ENCODE data around the gene MVP. TPM values are rescaled to one million over a fixed set of nuclear protein-coding genes. Genes with fewer than 3 reads are reported as not detected.

The MVP gene
- total RNA-seq, result 250 and 373 TPM in 2 replicates

GRCh38 chr16:29820271-29820701 lies at the start of gene MVP:
MVP (plus strand) TSS chr16:29820462; CDS start chr16:29830550, 10,088 bp downstream.

DNA sequence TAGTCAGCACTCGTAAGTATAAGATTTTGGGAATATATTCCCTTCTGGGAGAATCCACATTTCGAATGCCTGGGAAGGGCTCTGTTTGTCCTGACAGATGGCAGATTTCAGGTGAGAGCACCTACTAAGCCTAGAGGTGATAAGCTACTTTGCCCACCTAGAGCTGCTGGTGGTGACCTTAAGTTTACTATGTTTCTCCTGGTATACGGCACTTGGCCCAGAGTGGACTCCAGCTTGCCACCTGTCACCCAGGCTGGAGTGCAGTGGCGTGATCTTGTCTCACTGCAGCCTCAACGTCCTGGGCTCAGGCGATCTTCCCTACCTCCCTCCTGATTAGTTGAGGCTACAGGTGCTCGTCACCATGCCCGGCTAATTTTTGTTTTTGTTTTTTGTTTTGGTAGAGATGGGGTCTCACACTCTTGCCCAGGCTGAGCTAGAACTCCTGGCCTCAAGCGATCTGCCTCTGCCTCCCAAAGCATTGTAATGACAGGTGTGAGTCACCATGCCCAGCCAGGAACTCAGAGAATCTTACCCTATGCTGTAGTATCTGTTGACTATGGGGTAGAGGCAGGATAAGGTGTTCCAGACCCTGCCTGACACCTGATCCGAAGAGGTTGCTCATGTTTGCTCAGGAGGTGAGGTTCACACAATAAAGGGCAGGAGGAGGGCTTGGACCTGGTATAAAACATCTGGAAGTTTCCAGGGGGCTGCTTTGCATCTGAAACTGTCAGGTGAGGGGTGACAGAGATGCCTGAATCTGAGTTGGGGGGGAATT lies 42.5 kb upstream of the MVP start, which contains the start of gene ZG16:
TSS of gene ZG16 (plus strand) at position 681 of the 775 bp plus-strand sequence. CDS start 1,011 bp downstream, outside the sequence.

GRCh38 chr16:29790183-29790948 lies 29.9 kb upstream of the MVP start, which contains the start of gene KIF22:
KIF22 (plus strand) TSS chr16:29790751; CDS start chr16:29790760, 9 bp downstream.

DNA sequence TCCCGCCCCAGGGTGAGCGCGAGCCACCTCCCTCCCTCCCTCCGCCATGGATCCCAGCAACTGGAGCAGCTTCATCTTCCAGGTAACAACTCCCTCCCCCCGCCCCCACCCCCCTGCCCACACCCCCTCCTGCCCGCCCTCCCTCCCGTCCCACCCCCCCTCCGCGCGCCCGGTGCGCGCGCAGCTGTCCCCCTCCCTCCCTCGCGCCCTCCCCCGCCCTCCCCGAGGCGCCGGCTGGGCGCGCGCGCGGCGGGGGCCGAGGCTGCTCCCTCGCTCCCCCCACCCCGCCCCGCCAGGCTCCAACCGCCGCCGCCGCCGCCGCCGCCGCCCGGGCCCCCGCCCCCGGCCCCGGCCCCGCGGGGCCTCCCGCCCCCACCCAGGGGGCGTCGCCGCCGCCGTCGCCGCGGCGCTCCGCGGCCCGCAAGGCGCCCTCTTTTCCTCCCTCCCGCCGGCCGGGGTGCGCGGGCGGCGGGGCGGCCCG lies 14.1 kb upstream of the MVP start, which contains the start of gene MAZ:
TSS of gene MAZ (plus strand) at position 431 of the 481 bp plus-strand sequence. CDS start 173 bp downstream, outside the sequence.

DNA sequence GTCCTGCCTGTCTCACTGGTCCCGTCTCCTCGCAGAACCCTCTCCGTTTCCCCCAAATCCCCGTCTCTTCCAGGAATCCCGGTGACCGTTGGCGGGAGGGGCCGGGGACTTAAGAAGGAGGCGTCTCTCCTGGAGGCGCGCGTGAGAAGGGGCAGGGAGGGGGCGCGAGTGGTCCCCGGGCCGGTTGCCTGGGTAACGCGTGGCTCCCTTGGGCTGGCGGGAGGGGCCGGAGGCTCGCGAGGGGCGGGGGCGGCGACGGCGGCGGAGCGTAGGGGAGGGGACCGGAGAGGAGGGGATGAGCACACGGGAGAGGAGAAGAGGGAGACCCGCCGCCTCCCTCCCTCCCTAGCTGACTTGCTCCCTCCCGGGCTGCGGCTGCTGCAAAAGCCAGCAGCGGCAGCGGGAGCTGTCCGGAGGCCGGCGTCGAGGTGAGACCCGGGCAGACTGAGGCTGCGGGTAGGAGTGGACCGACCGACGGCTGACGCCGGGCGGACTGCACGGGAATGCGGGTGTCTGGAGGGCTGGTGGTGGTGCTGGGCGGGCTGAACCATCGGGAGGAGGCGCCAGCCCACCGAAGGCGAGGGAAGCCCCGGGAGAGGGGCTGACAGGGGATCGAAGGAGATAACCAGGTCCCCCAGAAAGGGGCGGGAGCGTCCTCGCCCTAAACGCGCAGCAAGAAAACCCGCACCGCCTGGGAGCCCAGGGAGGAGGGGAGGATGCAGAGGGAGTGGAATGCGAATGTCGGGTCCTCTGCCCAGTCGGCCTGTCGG lies 8.2 kb upstream of the MVP start, which contains the start of gene PRRT2:
TSS of gene PRRT2 (plus strand) at position 298 of the 770 bp plus-strand sequence. CDS start 862 bp downstream, outside the sequence.

DNA sequence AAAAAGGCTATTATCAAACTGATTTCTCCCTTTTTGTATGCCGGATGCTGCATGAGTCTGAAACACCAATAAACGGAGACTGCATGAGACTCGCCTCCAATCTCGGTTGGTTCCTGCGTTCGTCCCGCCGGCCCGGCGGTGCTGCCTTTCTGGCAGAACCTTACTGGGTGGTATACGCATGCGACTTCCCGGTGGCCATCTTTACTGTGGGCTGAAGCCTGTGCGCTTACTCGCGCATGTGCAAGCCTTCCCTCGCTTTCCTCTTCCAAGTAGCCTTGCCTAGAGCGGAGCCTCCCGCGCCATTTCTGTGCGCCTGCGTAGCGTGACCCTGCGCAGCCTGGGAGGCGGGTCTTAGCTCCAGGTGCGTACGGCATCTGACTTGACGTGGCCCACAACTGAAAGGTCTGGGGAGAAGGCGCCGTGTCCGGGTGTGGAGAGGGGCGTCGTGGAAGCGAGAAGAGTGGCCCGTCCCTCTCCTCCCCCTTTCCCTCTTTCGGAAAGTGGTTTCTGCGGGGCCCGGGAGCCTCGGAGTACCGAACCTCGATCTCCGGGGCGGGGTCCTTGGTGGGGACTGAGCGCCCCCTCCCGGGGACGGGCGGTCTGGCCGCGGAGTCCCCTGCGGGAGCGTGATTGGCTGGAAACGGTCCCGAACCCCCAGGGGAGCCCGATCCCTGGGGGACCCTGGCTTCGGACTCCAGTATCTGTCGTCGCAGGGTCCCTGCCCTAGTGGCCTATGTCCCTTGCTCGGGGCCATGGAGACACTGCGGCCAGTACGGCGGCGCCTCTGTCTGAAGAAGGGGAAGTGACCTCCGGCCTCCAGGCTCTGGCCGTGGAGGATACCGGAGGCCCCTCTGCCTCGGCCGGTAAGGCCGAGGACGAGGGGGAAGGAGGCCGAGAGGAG lies 4.2 kb upstream of the MVP start, which contains the start of gene PAGR1:
TSS of gene PAGR1 (plus strand) at position 360 of the 901 bp plus-strand sequence. CDS start at position 734, 374 bp downstream.

DNA sequence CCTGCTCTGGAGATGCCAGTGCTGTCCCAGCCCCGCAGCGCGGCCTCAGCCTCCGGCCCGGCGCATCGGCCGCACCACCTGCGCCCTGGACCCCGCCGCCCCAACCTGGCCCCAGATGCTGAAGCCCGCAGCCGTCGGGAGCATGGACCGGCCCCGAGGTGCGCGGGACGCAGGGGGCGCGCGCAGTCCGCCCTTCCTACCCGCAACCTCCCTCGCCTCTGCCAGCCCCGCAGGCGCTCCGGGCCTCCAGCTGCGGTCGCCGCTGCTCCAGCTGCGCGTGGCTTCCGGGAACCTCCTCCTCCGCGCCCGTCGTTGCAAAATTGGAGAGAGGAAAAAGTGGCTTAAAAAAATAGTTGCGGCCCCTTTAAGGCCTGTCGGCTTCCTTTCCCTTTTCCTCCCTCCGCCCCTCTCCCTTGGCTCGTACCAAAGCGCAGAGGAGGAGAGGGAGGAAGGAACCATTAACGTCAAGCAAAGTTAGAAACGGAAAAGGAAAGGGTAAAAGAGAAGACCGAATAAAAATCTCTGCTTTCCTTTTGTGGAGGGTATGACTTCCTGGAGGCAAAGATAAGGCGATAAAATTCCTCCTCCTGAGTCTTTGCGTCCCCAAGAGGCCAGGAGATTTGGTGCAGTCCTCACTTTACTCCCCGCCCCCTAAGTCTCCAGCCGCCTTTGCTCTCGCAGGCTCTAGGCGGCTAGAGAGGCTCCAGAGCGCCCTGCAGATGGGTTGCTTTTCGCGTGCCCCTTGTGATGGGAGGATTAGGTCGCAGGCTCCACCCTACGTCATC lies 42.8 kb downstream of the MVP start, which contains the start of gene CDIPT:
TSS of gene CDIPT (minus strand) at position 343 of the 785 bp plus-strand sequence. CDS start 369 bp downstream, outside the sequence.

Other genes starting within 250 kb of the MVP start
- gene SPN, start 157.2 kb upstream of the MVP start, total RNA-seq, result not detected in 2 replicates
- under 0.01 and 0.19 TPM in 2 replicates for gene QPRT, start 141.3 kb upstream of the MVP start, total RNA-seq
- gene C16orf54, start 74.5 kb upstream of the MVP start, total RNA-seq, result not detected in 2 replicates
- gene ZG16, start 42.2 kb upstream of the MVP start, total RNA-seq, result not detected in 2 replicates
- gene KIF22, start 29.7 kb upstream of the MVP start, total RNA-seq, result 29.6 and 57.5 TPM in 2 replicates
- 227 and 252 TPM in 2 replicates for gene MAZ, start 13.9 kb upstream of the MVP start, total RNA-seq
- gene PRRT2, start 8.3 kb upstream of the MVP start, total RNA-seq, result 0.27 and 0.56 TPM in 2 replicates
- gene PAGR1, start 4.3 kb upstream of the MVP start, total RNA-seq, result 17.2 and 21.5 TPM in 2 replicates
- 56.0 and 67.3 TPM in 2 replicates for gene CDIPT, start 42.8 kb downstream of the MVP start, total RNA-seq
- gene SEZ6L2, start 79.1 kb downstream of the MVP start, total RNA-seq, result 1.2 and 3.7 TPM in 2 replicates
- 1.2 and 2.4 TPM in 2 replicates for gene ASPHD1, start 80.0 kb downstream of the MVP start, total RNA-seq
- gene KCTD13, start 105.8 kb downstream of the MVP start, total RNA-seq, result 4.7 and 5.7 TPM in 2 replicates
- 61.0 and 61.1 TPM in 2 replicates for gene TMEM219, start 141.6 kb downstream of the MVP start, total RNA-seq
- 97.0 TPM in 2 replicates for gene TAOK2, start 153.4 kb downstream of the MVP start, total RNA-seq
- 4.9 and 6.4 TPM in 2 replicates for gene HIRIP3, start 175.2 kb downstream of the MVP start, total RNA-seq
- gene INO80E, start 175.8 kb downstream of the MVP start, total RNA-seq, result 17.3 and 18.3 TPM in 2 replicates
- 0.09 and 0.38 TPM in 2 replicates for gene DOC2A, start 190.6 kb downstream of the MVP start, total RNA-seq
- gene C16orf92, start 202.7 kb downstream of the MVP start, total RNA-seq, result not detected in 2 replicates
- 0.09 TPM in 2 replicates for gene TLCD3B, start 210.8 kb downstream of the MVP start, total RNA-seq
- gene ALDOA, start 245.3 kb downstream of the MVP start, total RNA-seq, result 358 and 754 TPM in 2 replicates

Measured in endothelial cell of coronary artery (primary cell).